WERI-Rb-1 (cell line): ENCODE data around the gene ZBTB38.

Experiments
- DNase-seq: peaks from one replicate; pipeline ENCODE4 v3.0.0-alpha.2; 2020
- H3K27ac ChIP-seq: fragments of 250-450 bp; sonication (Bioruptor Pico); 2 replicates; pipeline ENCODE4 v1.5.1; 2020; ENCODE audit warnings: mild to moderate bottlenecking, moderate library complexity
- H3K27me3 ChIP-seq: fragments of 250-450 bp; sonication (Bioruptor Pico); 2 replicates; pipeline ENCODE4 v1.5.1; 2021; ENCODE audit warnings: mild to moderate bottlenecking, low read depth, moderate library complexity; ENCODE audit not compliant: insufficient read depth, severe bottlenecking
- H3K36me3 ChIP-seq: fragments of 250-450 bp; sonication (Bioruptor Pico); 2 replicates; pipeline ENCODE4 v1.5.1; 2020; ENCODE audit warnings: mild to moderate bottlenecking, moderate library complexity
- H3K4me3 ChIP-seq: 2 replicates; pipeline ENCODE4 v1.5.1; 2011; ENCODE audit warnings: low read depth, mild to moderate bottlenecking, control low read depth, low read length
- H3K9me3 ChIP-seq: fragments of 250-450 bp; sonication (Bioruptor Pico); 2 replicates; pipeline ENCODE4 v1.5.1; 2021; ENCODE audit warnings: mild to moderate bottlenecking, moderate library complexity; ENCODE audit not compliant: severe bottlenecking
- CTCF ChIP-seq: IDR thresholded peaks from 2 replicates; pipeline ENCODE4 v1.5.1; 2011; ENCODE audit warnings: low read depth, mild to moderate bottlenecking, control low read depth, inconsistent platforms, low read length

ZBTB38 gene

GRCh38 chr3:141410846-141411245 lies 42.5 kb downstream of the ZBTB38 start:
- H3K36me3 ChIP-seq, result peaks cover 36% of the 10 kb centered on the region
- peak overlapping the region; percentile 52 for H3K27ac ChIP-seq
- H3K9me3 ChIP-seq, result no peaks in the 10 kb centered on the region
- TF ChIP-seq CTCF, result no peak
- no peak overlapping the region for H3K4me3 ChIP-seq
- DNase-seq, result no peak
- H3K27me3 ChIP-seq, result no peaks in the 10 kb centered on the region

- no peaks in the 10 kb centered on the region for H3K9me3 ChIP-seq
- H3K27ac ChIP-seq, result peak overlapping the region; percentile 52
- no peak overlapping the region for H3K4me3 ChIP-seq
- H3K27me3 ChIP-seq, result no peaks in the 10 kb centered on the region
- DNase-seq, result peak; percentile 31
- H3K36me3 ChIP-seq, result peaks cover 31% of the 10 kb centered on the region
- TF ChIP-seq CTCF, result no peak
These were observed 43.0 kb downstream of the ZBTB38 start for GRCh38 chr3:141411251-141411771.

- peak overlapping the region; percentile 52 for H3K27ac ChIP-seq
- H3K9me3 ChIP-seq, result no peaks in the 10 kb centered on the region
- H3K4me3 ChIP-seq, result no peak overlapping the region
- no peak for DNase-seq
- H3K27me3 ChIP-seq, result no peaks in the 10 kb centered on the region
- peaks cover 28% of the 10 kb centered on the region for H3K36me3 ChIP-seq
- TF ChIP-seq CTCF, result no peak
These were observed 44.0 kb downstream of the ZBTB38 start for GRCh38 chr3:141412087-141412935.

GRCh38 chr3:141412936-141413354 lies 44.6 kb downstream of the ZBTB38 start:
- H3K4me3 ChIP-seq, result no peak overlapping the region
- H3K9me3 ChIP-seq, result no peaks in the 10 kb centered on the region
- peaks cover 23% of the 10 kb centered on the region for H3K36me3 ChIP-seq
- H3K27ac ChIP-seq, result 0 out of 2 replicates have a peak overlapping the region, but pooled peaks have one; percentile 24
- H3K27me3 ChIP-seq, result no peaks in the 10 kb centered on the region
- DNase-seq, result no peak
- no peak for TF ChIP-seq CTCF

- no peak overlapping the region for H3K4me3 ChIP-seq
- H3K27me3 ChIP-seq, result no peaks in the 10 kb centered on the region
- H3K9me3 ChIP-seq, result no peaks in the 10 kb centered on the region
- no peak overlapping the region for H3K27ac ChIP-seq
- no peak for TF ChIP-seq CTCF
- peaks cover 23% of the 10 kb centered on the region for H3K36me3 ChIP-seq
- DNase-seq, result no peak
These were observed 45.1 kb downstream of the ZBTB38 start for GRCh38 chr3:141413391-141413790.
